HG02610 (cell line): Measurements from ENCODE around the gene RBM4B.
A peak's percentile ranks its signal among the peaks of the same experiment; 100 is the strongest.

Source experiments
- ATAC-seq: cut with Tn5 transposase; IDR thresholded peaks from one replicate; pipeline ENCODE4 v1.9.1; 2021; ENCODE audit warnings: mild to moderate bottlenecking, moderate library complexity; ENCODE audit not compliant: unreplicated experiment

RBM4B gene

DNA sequence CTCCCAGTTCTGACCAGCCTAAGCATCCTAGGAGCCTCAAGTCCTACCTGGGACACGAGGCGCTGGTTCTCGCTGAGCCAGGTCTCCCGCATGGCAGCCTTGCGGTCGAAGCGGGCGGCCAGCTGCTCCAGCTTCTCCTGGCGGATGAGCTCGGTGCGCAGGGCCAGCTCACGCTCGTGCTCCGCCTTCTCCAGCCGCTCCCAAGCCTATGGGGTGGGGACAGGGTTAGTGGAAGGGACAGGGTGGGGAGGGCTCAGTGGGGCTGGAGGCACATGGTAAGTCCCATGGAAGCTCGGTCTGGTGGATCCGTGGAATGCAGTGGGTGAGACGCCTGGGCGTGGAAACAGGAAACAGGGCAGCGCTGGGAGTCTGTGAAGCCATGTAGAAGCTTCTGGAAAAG lies 30.4 kb upstream of the RBM4B start:
- no peak for ATAC-seq

GRCh38 chr11:66707486-66707885 lies 29.8 kb upstream of the RBM4B start:
- ATAC-seq: no peak

GRCh38 chr11:66706989-66707388 lies 29.3 kb upstream of the RBM4B start:
- ATAC-seq: no peak

- ATAC-seq: no peak
Observed at GRCh38 chr11:66705587-66706335, 28.1 kb upstream of the RBM4B start.

- no peak for ATAC-seq
Observed at GRCh38 chr11:66704659-66705360, 27.1 kb upstream of the RBM4B start.

- no peak for ATAC-seq
Observed at GRCh38 chr11:66701432-66702240, 23.9 kb upstream of the RBM4B start.

DNA sequence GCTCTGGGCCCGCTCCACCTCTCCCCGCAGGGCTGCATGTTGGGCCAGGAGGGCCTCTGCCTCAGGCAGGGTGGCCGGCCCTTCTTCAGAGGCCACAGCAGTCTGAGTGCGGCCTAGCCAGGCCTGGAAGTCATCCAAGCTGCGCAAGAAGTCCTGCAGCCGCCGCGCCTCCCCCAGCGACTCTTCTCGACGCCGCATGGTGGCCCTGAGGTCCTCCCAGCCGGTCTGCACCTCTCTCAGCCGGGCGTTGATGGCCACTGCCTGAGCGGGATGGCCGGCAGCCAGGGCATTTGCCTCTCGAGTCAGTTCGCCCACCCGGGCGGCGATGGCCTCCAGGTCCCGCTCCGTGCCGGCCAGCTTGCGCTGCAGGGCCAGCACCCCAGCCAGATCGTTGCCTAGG lies 23.1 kb upstream of the RBM4B start:
- no peak for ATAC-seq

GRCh38 chr11:66700337-66700736 lies 22.6 kb upstream of the RBM4B start:
- no peak for ATAC-seq

- no peak for ATAC-seq
Observed at GRCh38 chr11:66698491-66698890, 20.8 kb upstream of the RBM4B start.

DNA sequence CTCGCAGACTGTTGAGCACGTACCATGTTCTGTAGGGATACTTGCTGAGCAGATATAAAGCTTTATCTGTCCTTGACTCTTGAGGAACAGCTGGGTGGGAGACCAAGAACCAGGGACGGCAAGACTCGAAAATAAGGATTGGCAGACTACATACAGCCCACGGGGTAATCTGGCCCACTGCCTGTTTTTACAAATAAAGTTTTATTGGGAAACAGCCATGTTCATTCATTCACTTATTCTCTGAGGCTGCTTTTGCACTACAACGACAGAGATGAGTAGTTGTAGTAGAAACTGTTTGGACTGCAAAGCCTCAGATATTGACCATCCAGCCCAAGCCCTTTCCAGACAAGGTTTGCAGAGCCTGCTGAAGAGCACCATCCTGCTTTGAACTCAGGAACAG lies 20.3 kb upstream of the RBM4B start:
- no peak for ATAC-seq

GRCh38 chr11:66696146-66696545 lies 18.5 kb upstream of the RBM4B start:
- ATAC-seq: no peak

DNA sequence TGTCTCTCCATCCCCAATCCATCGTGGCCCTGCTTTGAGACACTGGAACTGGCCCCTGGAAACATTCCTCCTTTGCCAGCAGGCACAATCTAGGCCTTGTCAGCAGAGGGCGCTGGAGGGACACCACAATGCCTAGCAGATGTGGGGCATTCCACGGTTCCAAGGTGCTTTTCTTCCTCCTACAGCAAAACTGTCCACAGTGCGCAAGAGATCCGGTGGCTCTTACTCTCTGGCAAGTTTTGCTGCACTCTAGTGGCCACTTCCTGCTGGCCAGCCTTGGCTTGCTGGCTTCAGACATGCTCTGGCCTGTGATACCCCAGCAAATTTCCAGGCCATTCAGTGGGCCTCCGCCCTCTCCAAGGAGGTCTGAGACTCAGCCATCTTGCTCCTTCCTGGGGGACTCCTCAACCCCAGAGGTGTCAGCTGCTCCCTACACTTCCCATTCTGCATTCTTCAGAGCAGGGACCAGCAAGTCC lies 17.1 kb upstream of the RBM4B start:
- ATAC-seq: peak; percentile 46

- ATAC-seq: no peak
Observed at GRCh38 chr11:66694056-66694410, 16.3 kb upstream of the RBM4B start.

- ATAC-seq: no peak
Observed at GRCh38 chr11:66693356-66694055, 15.8 kb upstream of the RBM4B start.

DNA sequence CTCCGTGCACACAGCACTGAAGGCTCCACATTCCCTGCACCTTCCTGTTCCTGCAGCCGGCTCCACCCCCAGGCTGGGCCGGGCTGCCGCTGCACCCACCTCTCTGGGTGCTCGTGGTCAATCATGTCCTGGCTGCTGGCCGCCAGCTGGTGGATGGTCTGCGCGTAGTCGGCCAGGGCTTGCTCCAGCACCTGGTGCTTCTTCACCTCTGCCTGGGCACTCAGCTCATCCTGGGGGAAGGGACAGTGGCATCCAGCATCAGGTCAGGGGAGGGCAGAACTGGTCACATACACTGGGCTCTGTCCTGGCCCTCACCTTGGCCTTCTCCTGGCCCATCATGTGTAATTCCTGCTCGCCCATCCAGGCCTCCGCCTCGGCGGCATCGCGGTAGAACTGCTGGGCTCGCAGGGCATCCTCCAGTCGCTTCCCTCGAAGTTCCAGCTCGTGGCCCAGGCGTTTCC lies 15.2 kb upstream of the RBM4B start:
- no peak for ATAC-seq

DNA sequence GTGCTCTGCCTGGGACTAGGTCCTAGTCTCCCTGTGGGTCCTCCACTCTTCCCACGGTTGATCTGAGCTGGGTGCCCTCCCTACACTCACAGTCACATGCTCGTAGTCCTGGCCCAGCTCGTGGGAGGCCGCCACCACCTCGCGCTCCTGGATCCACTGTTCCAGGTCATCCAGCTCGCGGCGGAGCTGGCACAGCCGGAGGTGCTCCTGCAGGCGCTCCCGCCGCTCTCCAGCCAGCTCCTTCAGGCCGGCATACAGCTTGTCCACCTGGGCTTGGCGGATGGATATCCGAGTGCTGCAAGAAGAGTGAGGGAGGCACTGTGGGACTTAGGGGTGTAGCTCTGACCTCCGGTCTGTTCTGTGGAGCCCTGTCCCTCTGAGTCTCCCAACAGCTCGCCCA lies 14.8 kb upstream of the RBM4B start:
- ATAC-seq: no peak

GRCh38 chr11:66691311-66691980 lies 13.8 kb upstream of the RBM4B start:
- no peak for ATAC-seq

- ATAC-seq: no peak
Observed at GRCh38 chr11:66689661-66690590, 12.2 kb upstream of the RBM4B start.
